SK-N-MC (cell line): Measurements from ENCODE around the gene KCNMA1.

ENCODE experiments used
- EZH2 ChIP-seq: fragments of 200-600 bp; sonication (generic); IDR thresholded peaks from one replicate; pipeline ENCODE4 v1.6.1; 2017; ENCODE audit warnings: antibody characterized with exemption
- FOXP2 ChIP-seq: optimal IDR thresholded peaks from 2 replicates; pipeline ENCODE3; 2011; ENCODE audit warnings: mild to moderate bottlenecking, moderate library complexity; ENCODE audit not compliant: insufficient read depth; ENCODE audit errors: extremely low read length, control extremely low read depth
- POLR2AphosphoS5 ChIP-seq: IDR thresholded peaks from 2 replicates; pipeline ENCODE4 v1.6.1; 2012; ENCODE audit warnings: mild to moderate bottlenecking, low read depth, low read length, borderline replicate concordance

- no peak for TF ChIP-seq POLR2AphosphoS5
- no peak for TF ChIP-seq EZH2
- TF ChIP-seq FOXP2, result no peak
These were observed 397.5 kb downstream of the KCNMA1 start for GRCh38 chr10:77240041-77240652.
